Keratinocyte (primary cell): Measurements from ENCODE around the gene FAM210B.

ENCODE experiments used
- CTCF ChIP-seq, 3 experiments: IDR thresholded peaks in 1 of 3; conservative IDR thresholded peaks in 1 of 3; optimal IDR thresholded peaks in 1 of 3; 2 replicates in 2 of 3; 3 replicates in 1 of 3; pipeline versions ENCODE3 to v1.5.1; 2011; ENCODE audit warnings: low read length in 3 of 3, mild to moderate bottlenecking in 3 of 3, moderate library complexity in 2 of 3, control low read depth in 1 of 3, inconsistent platforms in 1 of 3; ENCODE audit not compliant: insufficient read depth in 2 of 3; ENCODE audit errors: extremely low read depth in 1 of 3
- EZH2 ChIP-seq: IDR thresholded peaks from one replicate; pipeline ENCODE4 v1.6.1; 2012; ENCODE audit warnings: inconsistent platforms, mild to moderate bottlenecking, low read length, moderate library complexity

GRCh38 chr20:56381501-56381900 lies 22.7 kb downstream of the FAM210B start:
- no peak for TF ChIP-seq CTCF (optimal IDR thresholded peaks at IDR 0.05 in 1 of 3, IDR thresholded peaks at IDR 0.05 in 1 of 3, conservative IDR thresholded peaks at IDR 0.05 in 1 of 3; ENCODE audit: extremely low read depth in 1 of 3, insufficient read depth in 2 of 3, low read length in 3 of 3)
- TF ChIP-seq EZH2 = no peak
